Measurements from ENCODE around the gene SLX9. TPM values are rescaled to one million over a fixed set of nuclear protein-coding genes. Genes with fewer than 3 reads are reported as not detected.

Gene SLX9
- total RNA-seq, 1 donor from 2014 or later, result 33.1 TPM

DNA sequence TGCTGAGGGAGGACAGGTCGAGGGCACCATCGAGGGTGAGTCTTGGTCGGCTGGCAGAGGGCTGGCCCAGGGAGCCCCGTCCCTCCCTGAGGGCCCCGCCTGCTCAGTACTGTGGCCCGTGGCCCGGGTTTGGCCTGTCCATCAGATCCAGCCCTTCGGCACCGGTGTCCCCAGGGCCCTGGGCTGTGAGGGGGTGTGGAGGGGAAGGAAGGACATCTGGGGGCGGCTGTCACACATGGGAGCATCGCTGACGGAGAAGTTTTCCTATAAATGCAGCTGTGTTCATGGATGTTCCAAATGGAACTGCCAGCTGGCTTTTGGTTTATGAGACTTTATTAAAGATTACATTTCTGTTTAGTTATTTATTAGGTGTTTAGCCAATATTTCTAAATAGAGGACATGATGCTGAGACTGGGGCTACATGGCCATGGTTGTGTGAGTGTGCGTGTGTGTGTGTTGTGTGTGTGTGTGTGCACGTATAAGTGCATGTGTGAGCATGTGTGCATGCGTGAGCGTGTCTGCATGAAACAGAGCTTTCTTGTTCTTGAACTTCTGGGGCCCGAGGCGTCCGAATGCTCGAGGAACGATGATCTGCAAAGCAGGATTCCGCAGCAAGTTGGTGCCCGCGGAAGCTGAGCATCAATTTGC lies 54.3 kb downstream of the SLX9 start:
- Mint-ChIP-seq H3K27ac (no peak overlapping the region), H3K4me1 (ENCODE audit: low read depth) (peaks cover 1% of the 10 kb centered on the region), H3K36me3 (ENCODE audit: insufficient read depth) (no peaks in the 10 kb centered on the region), H3K4me3 (ENCODE audit: low read depth) (no peak overlapping the region), H3K27me3 (peaks cover 6% of the 10 kb centered on the region), H3K9me3 (ENCODE audit: low read depth) (no peaks in the 10 kb centered on the region)
- DNase-seq (ENCODE audit: low spot score, unreplicated experiment), result no peak
- TF ChIP-seq, protein P1, sequence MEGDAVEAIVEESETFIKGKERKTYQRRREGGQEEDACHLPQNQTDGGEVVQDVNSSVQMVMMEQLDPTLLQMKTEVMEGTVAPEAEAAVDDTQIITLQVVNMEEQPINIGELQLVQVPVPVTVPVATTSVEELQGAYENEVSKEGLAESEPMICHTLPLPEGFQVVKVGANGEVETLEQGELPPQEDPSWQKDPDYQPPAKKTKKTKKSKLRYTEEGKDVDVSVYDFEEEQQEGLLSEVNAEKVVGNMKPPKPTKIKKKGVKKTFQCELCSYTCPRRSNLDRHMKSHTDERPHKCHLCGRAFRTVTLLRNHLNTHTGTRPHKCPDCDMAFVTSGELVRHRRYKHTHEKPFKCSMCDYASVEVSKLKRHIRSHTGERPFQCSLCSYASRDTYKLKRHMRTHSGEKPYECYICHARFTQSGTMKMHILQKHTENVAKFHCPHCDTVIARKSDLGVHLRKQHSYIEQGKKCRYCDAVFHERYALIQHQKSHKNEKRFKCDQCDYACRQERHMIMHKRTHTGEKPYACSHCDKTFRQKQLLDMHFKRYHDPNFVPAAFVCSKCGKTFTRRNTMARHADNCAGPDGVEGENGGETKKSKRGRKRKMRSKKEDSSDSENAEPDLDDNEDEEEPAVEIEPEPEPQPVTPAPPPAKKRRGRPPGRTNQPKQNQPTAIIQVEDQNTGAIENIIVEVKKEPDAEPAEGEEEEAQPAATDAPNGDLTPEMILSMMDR (IDR thresholded peaks at IDR 0.05; ENCODE audit: unreplicated experiment), result no peak

DNA sequence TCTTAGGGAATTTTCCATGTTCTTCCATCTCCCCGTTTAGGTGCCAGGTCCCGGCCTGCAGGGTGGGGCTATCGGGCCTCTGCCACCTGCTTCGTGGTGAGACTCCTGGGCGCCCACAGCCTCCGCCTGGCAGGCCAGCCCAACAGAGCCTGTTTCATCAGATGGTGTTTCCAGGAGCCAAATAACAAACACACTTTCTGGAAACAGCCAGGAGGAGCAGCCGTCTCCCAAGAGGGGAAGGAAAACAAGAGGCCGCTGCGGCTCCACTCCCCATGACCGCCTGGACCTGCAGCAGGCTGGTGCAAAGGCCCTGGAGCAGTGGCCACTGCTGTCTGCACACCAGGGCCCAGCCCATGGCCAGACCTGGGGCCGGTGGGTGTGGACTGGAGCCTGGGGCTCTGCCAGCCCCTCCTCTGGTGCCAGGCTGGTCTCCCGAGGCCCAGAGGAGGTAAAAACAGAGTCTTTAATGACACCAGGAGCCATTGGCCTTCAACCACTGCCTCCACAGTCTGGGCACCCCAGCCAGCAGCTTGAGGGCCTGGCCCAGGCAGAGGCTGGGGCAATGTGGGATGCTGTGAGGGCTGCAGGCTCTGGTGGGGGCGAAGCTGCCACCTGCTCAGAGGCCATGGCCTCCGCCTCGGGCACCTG lies 55.0 kb downstream of the SLX9 start:
- Mint-ChIP-seq H3K27ac (no peak overlapping the region), H3K36me3 (ENCODE audit: insufficient read depth) (no peaks in the 10 kb centered on the region), H3K4me1 (ENCODE audit: low read depth) (peaks cover 1% of the 10 kb centered on the region), H3K9me3 (ENCODE audit: low read depth) (no peaks in the 10 kb centered on the region), H3K27me3 (peaks cover 4% of the 10 kb centered on the region), H3K4me3 (ENCODE audit: low read depth) (no peak overlapping the region)
- no peak for DNase-seq (ENCODE audit: low spot score, unreplicated experiment)
- TF ChIP-seq, protein P1 (IDR thresholded peaks at IDR 0.05; ENCODE audit: unreplicated experiment), result no peak

- H3K4me1 Mint-ChIP-seq (ENCODE audit: low read depth), result peaks cover 1% of the 10 kb centered on the region
- no peaks in the 10 kb centered on the region for H3K9me3 Mint-ChIP-seq (ENCODE audit: low read depth)
- no peaks in the 10 kb centered on the region for H3K36me3 Mint-ChIP-seq (ENCODE audit: insufficient read depth)
- TF ChIP-seq, protein P1 (IDR thresholded peaks at IDR 0.05; ENCODE audit: unreplicated experiment), result no peak
- no peak for DNase-seq (ENCODE audit: low spot score, unreplicated experiment)
- no peak overlapping the region for H3K27ac Mint-ChIP-seq
- H3K4me3 Mint-ChIP-seq (ENCODE audit: low read depth), result no peak overlapping the region
- H3K27me3 Mint-ChIP-seq, result peaks cover 4% of the 10 kb centered on the region
Observed at GRCh38 chr21:44995343-44995941, 55.6 kb downstream of the SLX9 start.

DNA sequence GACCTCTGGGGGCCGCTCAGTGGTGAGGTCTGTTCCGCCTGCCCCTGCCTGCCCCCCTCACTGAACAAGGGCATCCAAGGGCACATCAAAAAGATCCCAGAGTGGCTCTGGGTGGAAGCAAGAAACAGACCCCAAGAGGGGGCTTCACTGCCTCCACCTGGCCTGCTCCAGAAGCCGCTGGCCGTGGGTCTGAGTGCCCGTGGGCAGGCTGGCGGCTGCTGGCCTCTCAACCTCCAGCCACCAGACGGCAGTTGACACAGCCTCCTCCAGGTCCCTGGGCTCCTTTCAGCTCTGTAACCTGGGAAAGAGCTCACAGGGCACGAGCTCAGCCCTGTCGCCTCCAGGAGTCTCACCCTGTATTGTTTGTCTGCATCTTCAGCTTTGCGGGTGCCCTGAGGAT lies 56.3 kb downstream of the SLX9 start:
- no peak for DNase-seq (ENCODE audit: low spot score, unreplicated experiment)
- Mint-ChIP-seq H3K36me3 (ENCODE audit: insufficient read depth) (no peaks in the 10 kb centered on the region), H3K4me3 (ENCODE audit: low read depth) (no peak overlapping the region), H3K9me3 (ENCODE audit: low read depth) (no peaks in the 10 kb centered on the region), H3K27ac (no peak overlapping the region), H3K27me3 (peaks cover 4% of the 10 kb centered on the region), H3K4me1 (ENCODE audit: low read depth) (peaks cover 1% of the 10 kb centered on the region)
- TF ChIP-seq, protein P1 (IDR thresholded peaks at IDR 0.05; ENCODE audit: unreplicated experiment), result no peak

DNA sequence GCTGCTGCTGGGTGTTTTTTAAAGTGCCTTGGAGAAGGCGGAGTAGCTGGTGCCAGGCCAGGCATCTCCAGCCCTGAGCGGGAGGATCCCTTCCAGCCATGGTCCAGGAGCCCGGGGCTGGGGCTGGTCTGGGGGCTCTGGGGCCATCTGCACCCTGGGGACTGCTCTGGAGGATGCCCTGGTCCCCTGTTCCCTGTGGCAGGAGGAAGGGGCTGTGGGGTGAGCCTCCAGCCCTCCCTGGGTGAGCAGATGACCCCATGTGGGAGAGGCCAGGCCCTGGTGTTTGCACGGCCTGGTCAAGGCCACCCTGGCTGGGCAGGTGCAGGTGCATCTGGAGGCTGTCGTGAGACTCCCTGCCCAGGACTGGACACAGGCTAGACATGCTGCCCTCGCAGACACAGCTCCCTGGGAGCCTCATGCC lies 56.7 kb downstream of the SLX9 start:
- Mint-ChIP-seq H3K4me1 (ENCODE audit: low read depth) (peaks cover 1% of the 10 kb centered on the region), H3K4me3 (ENCODE audit: low read depth) (no peak overlapping the region), H3K27me3 (peaks cover 4% of the 10 kb centered on the region), H3K9me3 (ENCODE audit: low read depth) (no peaks in the 10 kb centered on the region), H3K27ac (peak overlapping the region; percentile 67), H3K36me3 (ENCODE audit: insufficient read depth) (no peaks in the 10 kb centered on the region)
- DNase-seq (ENCODE audit: low spot score, unreplicated experiment), result no peak
- TF ChIP-seq, protein P1 (IDR thresholded peaks at IDR 0.05; ENCODE audit: unreplicated experiment), result no peak
